Immature natural killer cell (primary cell): Measurements from ENCODE around the gene MAJIN. TPM values are rescaled to one million over a fixed set of nuclear protein-coding genes. Genes with fewer than 3 reads are reported as not detected.
A peak's percentile ranks its signal among the peaks of the same experiment; 100 is the strongest.
"Not testable (repeated sequence)": the region's sequence is repeated elsewhere in the genome, so short reads cannot be mapped to it uniquely, and the experiment has no call there.

Experiments
- DNase-seq, 3 donors: peaks; one replicate each; pipeline ENCODE4 v3.0.0; 2022; ENCODE audit warnings: mixed read lengths in 1 of 3
- H3K27ac Mint-ChIP-seq, 6 donors: one replicate each; pipeline ENCODE4 v1.8.0; 2020; ENCODE audit warnings: mixed read lengths in 6 of 6, mild to moderate bottlenecking in 5 of 6, inconsistent platforms in 4 of 6, moderate library complexity in 3 of 6
- H3K27me3 Mint-ChIP-seq, 3 donors: one replicate each; pipeline ENCODE4 v1.8.0; 2020 to 2021; ENCODE audit warnings: low read depth in 3 of 3, mild to moderate bottlenecking in 3 of 3, mixed read lengths in 3 of 3, moderate library complexity in 3 of 3, inconsistent platforms in 1 of 3
- H3K36me3 Mint-ChIP-seq, 3 donors: one replicate each; pipeline ENCODE4 v1.8.0; 2020; ENCODE audit warnings: mixed read lengths in 3 of 3, inconsistent platforms in 2 of 3, mild to moderate bottlenecking in 2 of 3
- H3K4me1 Mint-ChIP-seq, 2 donors: one replicate each; pipeline ENCODE4 v1.8.0; 2020; ENCODE audit warnings: inconsistent platforms in 2 of 2, mild to moderate bottlenecking in 2 of 2, mixed read lengths in 2 of 2, moderate library complexity in 1 of 2
- H3K4me3 Mint-ChIP-seq, 5 donors: one replicate each; pipeline ENCODE4 v1.8.0; 2020; ENCODE audit warnings: mild to moderate bottlenecking in 5 of 5, mixed read lengths in 5 of 5, inconsistent platforms in 3 of 5, moderate library complexity in 3 of 5
- H3K9me3 Mint-ChIP-seq, 6 donors: one replicate each; pipeline ENCODE4 v1.8.0; 2020; ENCODE audit warnings: mild to moderate bottlenecking in 6 of 6, mixed read lengths in 6 of 6, inconsistent platforms in 4 of 6, moderate library complexity in 3 of 6
- polyA plus RNA-seq, 3 donors: library from polyadenylated mRNA; unstranded; fragments of 300-500 nt; fragmentation: Illumina TruSeq; gene quantifications; one replicate each; pipeline ENCODE4 v1.2.3, GENCODE V29; 2021

MAJIN gene
- polyA plus RNA-seq, 3 donors from 2014 or later, result not detected

- Mint-ChIP-seq H3K4me1 (no peaks in the 10 kb centered on the region), H3K9me3 (no peaks in the 10 kb centered on the region), H3K4me3 (no peak overlapping the region), H3K27ac (no peak overlapping the region), H3K36me3 (no peaks in the 10 kb centered on the region), H3K27me3 (peaks cover 0 to 1% (median 0%) of the 10 kb centered on the region in 3 donors)
- no peak for DNase-seq
Observed at GRCh38 chr11:65003282-65003681, 31.4 kb upstream of the MAJIN start.

- no peaks in the 10 kb centered on the region for H3K9me3 Mint-ChIP-seq
- H3K4me3 Mint-ChIP-seq, result no peak overlapping the region
- H3K36me3 Mint-ChIP-seq, result no peaks in the 10 kb centered on the region
- no peak overlapping the region for H3K27ac Mint-ChIP-seq
- H3K4me1 Mint-ChIP-seq, result no peaks in the 10 kb centered on the region
- H3K27me3 Mint-ChIP-seq, result peaks cover 0 to 4% (median 2%) of the 10 kb centered on the region in 3 donors
- no peak for DNase-seq
Observed at GRCh38 chr11:65002706-65003105, 30.8 kb upstream of the MAJIN start.

GRCh38 chr11:64999478-64999877 lies 27.6 kb upstream of the MAJIN start:
- no peaks in the 10 kb centered on the region for H3K9me3 Mint-ChIP-seq
- H3K4me1 Mint-ChIP-seq, result no peaks in the 10 kb centered on the region
- H3K27ac Mint-ChIP-seq, result no peak overlapping the region
- no peaks in the 10 kb centered on the region for H3K36me3 Mint-ChIP-seq
- peaks cover 0 to 6% (median 2%) of the 10 kb centered on the region in 3 donors for H3K27me3 Mint-ChIP-seq
- DNase-seq, result no peak
- no peak overlapping the region for H3K4me3 Mint-ChIP-seq

GRCh38 chr11:64998690-64999431 lies 27.0 kb upstream of the MAJIN start:
- Mint-ChIP-seq H3K36me3 (no peaks in the 10 kb centered on the region), H3K4me1 (no peaks in the 10 kb centered on the region), H3K9me3 (no peaks in the 10 kb centered on the region), H3K27ac (peak overlapping the region in 1 of 6 donors; percentile 8), H3K27me3 (peaks cover 0 to 6% (median 2%) of the 10 kb centered on the region in 3 donors), H3K4me3 (no peak overlapping the region)
- DNase-seq, result no peak

GRCh38 chr11:64998141-64998540 lies 26.2 kb upstream of the MAJIN start:
- no peak overlapping the region for H3K4me3 Mint-ChIP-seq
- H3K27ac Mint-ChIP-seq, result no peak overlapping the region
- no peaks in the 10 kb centered on the region for H3K9me3 Mint-ChIP-seq
- H3K36me3 Mint-ChIP-seq, result no peaks in the 10 kb centered on the region
- peaks cover 1 to 7% (median 2%) of the 10 kb centered on the region in 3 donors for H3K27me3 Mint-ChIP-seq
- no peaks in the 10 kb centered on the region for H3K4me1 Mint-ChIP-seq
- no peak for DNase-seq

- Mint-ChIP-seq H3K4me1 (no peaks in the 10 kb centered on the region), H3K27me3 (peaks cover 2 to 11% (median 2%) of the 10 kb centered on the region in 3 donors), H3K36me3 (no peaks in the 10 kb centered on the region), H3K9me3 (no peaks in the 10 kb centered on the region), H3K27ac (peak within 1 kb of the TSS in 1 of 6 donors; percentile 40), H3K4me3 (peak within 1 kb of the TSS in 1 of 5 donors; percentile 15)
- DNase-seq, result no peak
Observed at GRCh38 chr11:64996710-64997380, 24.9 kb upstream of the MAJIN start, which contains the start of gene BATF2. BATF2 (minus strand) TSS chr11:64996971; CDS start chr11:64996914, 57 bp downstream.

GRCh38 chr11:64996327-64996709 lies 24.4 kb upstream of the MAJIN start:
- Mint-ChIP-seq H3K9me3 (no peaks in the 10 kb centered on the region), H3K27ac (no peak overlapping the region), H3K36me3 (no peaks in the 10 kb centered on the region), H3K4me3 (peak overlapping the region in 1 of 5 donors; percentile 15), H3K4me1 (no peaks in the 10 kb centered on the region), H3K27me3 (peaks cover 2 to 11% (median 2%) of the 10 kb centered on the region in 3 donors)
- no peak for DNase-seq

GRCh38 chr11:64994318-64994717 lies 22.4 kb upstream of the MAJIN start:
- H3K4me3 Mint-ChIP-seq, result no peak overlapping the region
- no peak for DNase-seq
- H3K4me1 Mint-ChIP-seq, result peaks cover 8 to 11% of the 10 kb centered on the region in 2 donors
- H3K27ac Mint-ChIP-seq, result no peak overlapping the region
- H3K9me3 Mint-ChIP-seq, result no peaks in the 10 kb centered on the region
- H3K36me3 Mint-ChIP-seq, result no peaks in the 10 kb centered on the region
- peaks cover 2 to 11% (median 2%) of the 10 kb centered on the region in 3 donors for H3K27me3 Mint-ChIP-seq

- DNase-seq, result no peak
- peak overlapping the region in 2 of 5 donors; percentile 44 to 58 for H3K4me3 Mint-ChIP-seq
- peak overlapping the region in 3 of 6 donors; percentile 3 to 69 (median 39) for H3K27ac Mint-ChIP-seq
- no peaks in the 10 kb centered on the region for H3K36me3 Mint-ChIP-seq
- peaks cover 0 to 5% (median 2%) of the 10 kb centered on the region in 3 donors for H3K27me3 Mint-ChIP-seq
- H3K4me1 Mint-ChIP-seq, result peaks cover 8 to 15% of the 10 kb centered on the region in 2 donors
- H3K9me3 Mint-ChIP-seq, result no peaks in the 10 kb centered on the region
Observed at GRCh38 chr11:64990222-64990923, 18.5 kb upstream of the MAJIN start.

GRCh38 chr11:64989416-64989815 lies 17.5 kb upstream of the MAJIN start:
- H3K4me3 Mint-ChIP-seq, result no peak overlapping the region
- peaks cover 0 to 6% (median 4%) of the 10 kb centered on the region in 3 donors for H3K27me3 Mint-ChIP-seq
- peaks cover 8 to 15% of the 10 kb centered on the region in 2 donors for H3K4me1 Mint-ChIP-seq
- DNase-seq, result no peak
- H3K36me3 Mint-ChIP-seq, result no peaks in the 10 kb centered on the region
- H3K9me3 Mint-ChIP-seq, result no peaks in the 10 kb centered on the region
- no peak overlapping the region for H3K27ac Mint-ChIP-seq

- Mint-ChIP-seq H3K4me1 (peaks cover 8 to 15% of the 10 kb centered on the region in 2 donors), H3K4me3 (no peak overlapping the region), H3K27me3 (peaks cover 0 to 11% (median 5%) of the 10 kb centered on the region in 3 donors), H3K27ac (no peak overlapping the region), H3K9me3 (no peaks in the 10 kb centered on the region), H3K36me3 (no peaks in the 10 kb centered on the region)
- DNase-seq, result no peak
Observed at GRCh38 chr11:64987998-64988854, 16.3 kb upstream of the MAJIN start.

- not testable (repeated sequence) for H3K36me3 Mint-ChIP-seq, H3K9me3 Mint-ChIP-seq, H3K27ac Mint-ChIP-seq, DNase-seq, H3K4me3 Mint-ChIP-seq, H3K27me3 Mint-ChIP-seq, H3K4me1 Mint-ChIP-seq
Observed at GRCh38 chr11:64983339-64983738, 11.4 kb upstream of the MAJIN start.

- Mint-ChIP-seq H3K27ac (no peak overlapping the region), H3K36me3 (no peaks in the 10 kb centered on the region), H3K4me3 (no peak overlapping the region), H3K4me1 (peaks cover 9 to 16% of the 10 kb centered on the region in 2 donors), H3K9me3 (no peaks in the 10 kb centered on the region), H3K27me3 (peaks cover 0 to 13% (median 0%) of the 10 kb centered on the region in 3 donors)
- no peak for DNase-seq
Observed at GRCh38 chr11:64976651-64977050, 4.7 kb upstream of the MAJIN start.
